ENCODE results near the gene HYI. TPM values are rescaled to one million over a fixed set of nuclear protein-coding genes. Genes with fewer than 3 reads are reported as not detected.
"Not testable (repeated sequence)": the region's sequence is repeated elsewhere in the genome, so short reads cannot be mapped to it uniquely, and the experiment has no call there.

Gene HYI
- total RNA-seq (2014; rRNA removed): 87.1 and 89.8 TPM in 2 replicates
- Bru-seq, nascent RNA: percentile 76 among the genes with signal in this experiment
- percentile 73 among the genes with signal in this experiment for BruChase-seq, experiment 1, labeled RNA remaining after a 6-hour chase
- BruChase-seq, experiment 2, labeled RNA remaining after a 2-hour chase: percentile 63 among the genes with signal in this experiment
- long read RNA-seq, transcript HYI-204 (8 exons, 1,066 nt): major isoform, 5 of 21 reads
- long read RNA-seq, partial matches to known transcripts: 10 of 21 reads
- long read RNA-seq, other reads (novel, unspliced or antisense): 1 of 21 reads

GRCh38 chr1:43453442-43454269 is at the start of gene HYI:
Gene HYI, minus strand, starts transcription at chr1:43453931. Its CDS starts 138 bp downstream, at chr1:43453793.
- Histone ChIP-seq H2AFZ (ENCODE audit: low read length) (peak within 1 kb of the TSS; percentile 54), H3K4me2 (ENCODE audit: low read length) (peak within 1 kb of the TSS; percentile 90), H3K9me2 (replicated peaks; ENCODE audit: low read length) (no peaks in the 10 kb centered on the region), H3K79me2 (ENCODE audit: low read length) (peaks cover 18% of the 10 kb centered on the region), H3K9me3 (ENCODE audit: low read length) (no peaks in the 10 kb centered on the region), H3K9ac (ENCODE audit: low read length) (peak within 1 kb of the TSS; percentile 73), H3K4me1 (ENCODE audit: insufficient read depth, low read length) (peaks cover 29% of the 10 kb centered on the region), H3K27ac (ENCODE audit: low read length) (peak within 1 kb of the TSS; percentile 71), H4K20me1 (ENCODE audit: low read length) (no peaks in the 10 kb centered on the region), H3K4me3 (ENCODE audit: low read length) (peak within 1 kb of the TSS; percentile 63), H3K36me3 (ENCODE audit: low read depth, low read length) (peaks cover 22% of the 10 kb centered on the region; the same call in 1 of the 2 replicates), H3K27me3 (ENCODE audit: low read length) (no peaks in the 10 kb centered on the region), H3F3A (ENCODE audit: low read length, unreplicated experiment) (no peaks in the 10 kb centered on the region)
- TF ChIP-seq EZH2 (IDR thresholded peaks at IDR 0.05; ENCODE audit: low read length, unreplicated experiment) (no peak), CTCF (conservative IDR thresholded peaks at IDR 0.05; ENCODE audit: low read depth, low read length) (no peak), EZH2phosphoT487 (IDR thresholded peaks at IDR 0.05; ENCODE audit: borderline replicate concordance, low read length) (no peak)
- no TSS peak for BruUV-seq (replicated peaks)
- intact Hi-C loops (cut with micrococcal nuclease): loop anchor here (2.0 to 5.0 kb wide), 2 partner anchors 23 to 69 kb away; no protein-coding TSS in a partner anchor
- CTCF ChIA-PET: interaction anchor here (0.7 kb wide), 1 partner anchor 200 kb away, joined by 4 read pairs; no protein-coding TSS in a partner anchor
- POLR2A ChIA-PET (ENCODE audit: unreplicated experiment): interaction anchor here (0.6 to 1.3 kb wide), 2 partner anchors 66 to 95 kb away, joined by 3 to 5 read pairs; no protein-coding TSS in a partner anchor
- peak; percentile 89 for DNase-seq
- ATAC-seq: peak; percentile 77

GRCh38 chr1:43501806-43502205 is 48.1 kb upstream of the HYI start:
- H3K79me2 ChIP-seq (ENCODE audit: low read length); DNase-seq; H3K4me3 ChIP-seq (ENCODE audit: low read length); H4K20me1 ChIP-seq (ENCODE audit: low read length); ATAC-seq; intact Hi-C loops (cut with micrococcal nuclease); H3K4me1 ChIP-seq (ENCODE audit: insufficient read depth, low read length); CTCF ChIA-PET; H3K27me3 ChIP-seq (ENCODE audit: low read length); H3K4me2 ChIP-seq (ENCODE audit: low read length); H3K27ac ChIP-seq (ENCODE audit: low read length); H3K9me3 ChIP-seq (ENCODE audit: low read length); H3K36me3 ChIP-seq (ENCODE audit: low read depth, low read length); BruUV-seq (replicated peaks); H2AFZ ChIP-seq (ENCODE audit: low read length); POLR2A ChIA-PET (ENCODE audit: unreplicated experiment); H3K9ac ChIP-seq (ENCODE audit: low read length); H3K9me2 ChIP-seq (replicated peaks; ENCODE audit: low read length); H3F3A ChIP-seq (ENCODE audit: low read length, unreplicated experiment): not testable (repeated sequence)

- Histone ChIP-seq H3K27ac (ENCODE audit: low read length) (no peak overlapping the region), H3K36me3 (ENCODE audit: low read depth, low read length) (no peaks in the 10 kb centered on the region), H2AFZ (ENCODE audit: low read length) (no peak overlapping the region), H3K4me1 (ENCODE audit: insufficient read depth, low read length) (no peaks in the 10 kb centered on the region), H3F3A (ENCODE audit: low read length, unreplicated experiment) (no peaks in the 10 kb centered on the region), H3K9me3 (ENCODE audit: low read length) (no peaks in the 10 kb centered on the region), H3K9me2 (replicated peaks; ENCODE audit: low read length) (no peaks in the 10 kb centered on the region), H3K79me2 (ENCODE audit: low read length) (no peaks in the 10 kb centered on the region), H3K4me3 (ENCODE audit: low read length) (no peak overlapping the region), H3K9ac (ENCODE audit: low read length) (no peak overlapping the region), H4K20me1 (ENCODE audit: low read length) (no peaks in the 10 kb centered on the region), H3K4me2 (ENCODE audit: low read length) (no peak overlapping the region), H3K27me3 (ENCODE audit: low read length) (no peaks in the 10 kb centered on the region)
- intact Hi-C loops (cut with micrococcal nuclease): no loop called here
- ChIA-PET CTCF (no interaction called here), POLR2A (ENCODE audit: unreplicated experiment) (no interaction called here)
- no peak for ATAC-seq
- TF ChIP-seq EZH2 (IDR thresholded peaks at IDR 0.05; ENCODE audit: low read length, unreplicated experiment) (no peak), CTCF (conservative IDR thresholded peaks at IDR 0.05; ENCODE audit: low read depth, low read length) (no peak), EZH2phosphoT487 (IDR thresholded peaks at IDR 0.05; ENCODE audit: borderline replicate concordance, low read length) (no peak)
- no TSS peak for BruUV-seq (replicated peaks)
- no peak for DNase-seq
These were observed 46.2 kb upstream of the HYI start for GRCh38 chr1:43499898-43500297.
